ENCODE results near the gene CDCA5.

Gene CDCA5

GRCh38 chr11:65118097-65118837, 34.4 kb upstream of the CDCA5 start:
- TF ChIP-seq, protein P1, sequence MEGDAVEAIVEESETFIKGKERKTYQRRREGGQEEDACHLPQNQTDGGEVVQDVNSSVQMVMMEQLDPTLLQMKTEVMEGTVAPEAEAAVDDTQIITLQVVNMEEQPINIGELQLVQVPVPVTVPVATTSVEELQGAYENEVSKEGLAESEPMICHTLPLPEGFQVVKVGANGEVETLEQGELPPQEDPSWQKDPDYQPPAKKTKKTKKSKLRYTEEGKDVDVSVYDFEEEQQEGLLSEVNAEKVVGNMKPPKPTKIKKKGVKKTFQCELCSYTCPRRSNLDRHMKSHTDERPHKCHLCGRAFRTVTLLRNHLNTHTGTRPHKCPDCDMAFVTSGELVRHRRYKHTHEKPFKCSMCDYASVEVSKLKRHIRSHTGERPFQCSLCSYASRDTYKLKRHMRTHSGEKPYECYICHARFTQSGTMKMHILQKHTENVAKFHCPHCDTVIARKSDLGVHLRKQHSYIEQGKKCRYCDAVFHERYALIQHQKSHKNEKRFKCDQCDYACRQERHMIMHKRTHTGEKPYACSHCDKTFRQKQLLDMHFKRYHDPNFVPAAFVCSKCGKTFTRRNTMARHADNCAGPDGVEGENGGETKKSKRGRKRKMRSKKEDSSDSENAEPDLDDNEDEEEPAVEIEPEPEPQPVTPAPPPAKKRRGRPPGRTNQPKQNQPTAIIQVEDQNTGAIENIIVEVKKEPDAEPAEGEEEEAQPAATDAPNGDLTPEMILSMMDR (IDR thresholded peaks at IDR 0.05; ENCODE audit: low read length, missing control alignments) = no peak
- H3K4me3 ChIP-seq (replicated peaks; ENCODE audit: low read depth, low read length) = no peak overlapping the region
- DNase-seq (ENCODE audit: low read depth) = no peak

GRCh38 chr11:65117206-65118096, 33.6 kb upstream of the CDCA5 start, which contains the start of gene ZNHIT2:
TSS of gene ZNHIT2 (minus strand) at chr11:65117701. CDS start at chr11:65117653, 48 bp downstream.
- TF ChIP-seq, protein P1 (IDR thresholded peaks at IDR 0.05; ENCODE audit: low read length, missing control alignments) = peak; percentile 84
- DNase-seq (ENCODE audit: low read depth) = peak; percentile 99
- H3K4me3 ChIP-seq (replicated peaks; ENCODE audit: low read depth, low read length) = peak within 1 kb of the TSS; percentile 86

DNA sequence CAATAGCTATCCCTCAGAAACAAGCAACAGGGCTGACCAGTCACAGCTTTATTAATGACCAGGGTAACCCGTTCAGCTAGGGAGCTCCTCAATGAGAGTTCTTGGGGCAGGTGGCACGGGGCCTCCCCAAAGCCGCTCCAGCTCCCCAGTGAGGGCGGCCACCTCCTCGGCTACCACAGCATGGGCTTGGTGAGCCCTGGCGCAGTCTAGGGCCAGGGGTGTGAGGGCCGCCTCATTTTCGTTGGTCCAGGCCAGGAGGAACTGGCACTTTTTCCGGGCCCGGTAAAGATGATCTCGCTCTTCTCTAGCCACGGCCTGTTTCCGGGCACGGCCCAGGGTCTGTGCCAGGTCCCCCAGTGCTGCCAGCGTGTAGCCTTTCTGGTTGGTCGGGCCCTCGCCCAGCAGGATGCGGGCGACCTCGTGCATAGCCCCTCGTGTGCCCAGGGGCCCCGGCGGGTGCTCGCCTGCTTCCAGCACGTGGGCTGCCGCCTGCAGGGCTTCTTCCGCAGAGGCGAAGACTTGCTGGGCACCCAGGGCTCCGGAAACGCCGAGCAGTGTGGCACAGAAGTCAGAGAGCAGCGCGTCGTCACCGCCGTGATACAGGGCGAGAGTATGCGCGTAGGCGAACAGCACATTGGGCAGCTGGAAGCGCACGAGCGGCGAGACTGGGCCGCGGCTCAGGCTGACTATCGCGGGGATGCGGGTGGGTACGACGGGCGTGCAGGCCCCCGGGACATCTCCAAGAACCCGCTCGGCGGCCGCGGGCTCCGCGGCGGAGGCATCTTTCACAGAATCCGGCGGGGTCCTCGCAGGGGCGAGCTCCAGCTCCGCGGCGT, 32.7 kb upstream of the CDCA5 start:
- TF ChIP-seq, protein P1 (IDR thresholded peaks at IDR 0.05; ENCODE audit: low read length, missing control alignments) = no peak
- H3K4me3 ChIP-seq (replicated peaks; ENCODE audit: low read depth, low read length) = peak overlapping the region; percentile 86
- peak; percentile 45 for DNase-seq (ENCODE audit: low read depth)

DNA sequence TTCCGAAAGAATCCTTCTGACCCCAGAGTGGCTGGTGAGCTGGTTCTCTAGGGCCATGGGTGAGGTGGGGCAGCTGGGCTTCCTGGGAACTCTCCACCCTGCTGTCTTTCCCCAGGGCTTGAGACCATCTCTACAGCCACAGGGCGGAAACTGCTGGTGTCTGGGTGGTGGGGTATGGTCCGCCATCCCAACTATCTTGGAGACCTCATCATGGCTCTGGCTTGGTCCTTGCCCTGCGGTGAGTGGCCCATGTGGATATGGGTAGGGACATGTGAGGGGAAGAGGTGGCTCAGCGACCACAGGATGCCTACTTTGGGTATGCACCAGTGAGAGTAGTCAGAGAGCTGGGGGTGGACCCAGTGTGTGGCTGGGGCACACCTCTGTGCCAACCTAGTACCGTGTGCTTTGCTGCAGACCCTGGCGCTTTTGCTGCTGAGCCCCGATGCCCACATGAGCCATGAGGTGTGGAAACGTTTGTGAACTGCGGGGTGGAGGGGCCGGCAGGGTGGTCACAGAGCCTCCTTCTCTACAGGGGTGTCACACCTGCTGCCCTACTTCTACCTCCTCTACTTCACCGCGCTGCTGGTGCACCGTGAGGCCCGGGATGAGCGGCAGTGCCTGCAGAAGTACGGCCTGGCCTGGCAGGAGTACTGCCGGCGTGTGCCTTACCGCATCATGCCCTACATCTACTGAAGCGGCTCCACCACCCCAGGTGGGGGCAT, 31.7 kb upstream of the CDCA5 start:
- no peak for DNase-seq (ENCODE audit: low read depth)
- no peak overlapping the region for H3K4me3 ChIP-seq (replicated peaks; ENCODE audit: low read depth, low read length)
- TF ChIP-seq, protein P1 (IDR thresholded peaks at IDR 0.05; ENCODE audit: low read length, missing control alignments) = no peak

DNA sequence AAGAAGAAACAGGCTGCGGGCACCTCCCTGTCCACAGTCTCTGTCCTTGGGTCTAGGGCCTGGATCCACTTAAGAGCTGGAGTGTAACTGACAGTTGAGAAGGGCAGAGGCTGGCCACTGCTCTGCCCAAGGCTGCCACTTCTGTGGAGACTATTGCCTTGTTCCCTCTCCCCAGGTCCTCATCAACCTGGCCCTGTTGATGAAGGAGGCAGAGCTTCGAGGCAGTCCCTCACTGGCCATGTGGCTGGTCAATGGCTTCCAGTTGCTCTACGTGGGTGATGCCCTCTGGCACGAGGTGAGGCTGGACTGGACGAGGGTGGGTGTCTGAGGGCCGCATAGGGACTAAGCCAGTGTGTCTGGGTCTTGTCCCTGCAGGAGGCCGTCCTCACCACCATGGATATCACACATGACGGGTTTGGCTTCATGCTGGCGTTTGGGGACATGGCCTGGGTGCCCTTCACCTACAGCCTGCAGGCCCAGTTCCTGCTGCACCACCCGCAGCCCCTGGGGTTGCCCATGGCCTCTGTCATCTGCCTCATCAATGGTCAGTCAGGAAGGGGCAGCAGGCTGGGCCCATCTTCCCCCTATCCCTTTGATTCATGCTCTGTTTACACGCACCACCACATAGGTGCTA, 30.8 kb upstream of the CDCA5 start:
- no peak overlapping the region for H3K4me3 ChIP-seq (replicated peaks; ENCODE audit: low read depth, low read length)
- TF ChIP-seq, protein P1 (IDR thresholded peaks at IDR 0.05; ENCODE audit: low read length, missing control alignments) = no peak
- DNase-seq (ENCODE audit: low read depth) = no peak

Measured in fibroblast of pulmonary artery (primary cell).